Renal pelvis (tissue), 3 donors: ENCODE measurements around the gene ZBTB2. TPM values are rescaled to one million over a fixed set of nuclear protein-coding genes. Genes with fewer than 3 reads are reported as not detected.

Experiments used
- polyA plus RNA-seq, 3 donors: library from polyadenylated mRNA; unstranded; fragments of 120-200 nt; gene quantifications; one replicate each; pipeline ENCODE4 v1.2.1, GENCODE V29; 2013; ENCODE audit not compliant: insufficient read length in 3 of 3

ZBTB2 gene
- polyA plus RNA-seq, 3 donors = 14.4 to 16.5 (median 14.4) TPM

Other genes with a start within 250 kb of the ZBTB2 start
- gene AKAP12, start 151.6 kb downstream of the ZBTB2 start, polyA plus RNA-seq = 100 to 1,000 TPM; 145 to 181 (median 150) TPM
- gene RMND1, start 60.6 kb upstream of the ZBTB2 start, polyA plus RNA-seq = 10 to 100 TPM; 43.9 to 49.1 (median 48.3) TPM
- 1 to 10 TPM; 2.7 to 4.3 (median 3.2) TPM for gene CCDC170, start 102.5 kb upstream of the ZBTB2 start, polyA plus RNA-seq